Endothelial cell of umbilical vein (primary cell): ENCODE results near the gene LGALS3BP.

Experiments used
- CTCF ChIP-seq, 2 donors: IDR thresholded peaks; 1 replicate in 1 of 2; 2 replicates in 1 of 2; pipeline ENCODE4 v1.5.1; 2011; ENCODE audit warnings: low read length in 2 of 2, mild to moderate bottlenecking in 2 of 2, moderate library complexity in 2 of 2, control low read depth in 1 of 2, inconsistent platforms in 1 of 2, low read depth in 1 of 2; ENCODE audit not compliant: insufficient read depth in 1 of 2; ENCODE audit errors: extremely low read depth in 1 of 2
- EZH2 ChIP-seq: IDR thresholded peaks from 2 replicates; pipeline ENCODE4 v1.6.1; 2012; ENCODE audit warnings: borderline replicate concordance, low read depth, mild to moderate bottlenecking, moderate library complexity, low read length, inconsistent platforms; ENCODE audit not compliant: severe bottlenecking
- POLR2A ChIP-seq: IDR thresholded peaks from 2 replicates; pipeline ENCODE4 v1.6.1; 2012; ENCODE audit warnings: low read depth, mild to moderate bottlenecking, control low read depth, low read length

- TF ChIP-seq CTCF (IDR thresholded peaks at IDR 0.05; ENCODE audit: extremely low read depth in 1 of 2, insufficient read depth in 1 of 2, low read depth in 1 of 2, low read length in 2 of 2) (no peak), EZH2 (no peak), POLR2A (no peak)
Observed at GRCh38 chr17:78940258-78940657, 39.5 kb downstream of the LGALS3BP start.
